H1 (cell line): ENCODE results near the gene TRAF1. TPM values are rescaled to one million over a fixed set of nuclear protein-coding genes. Genes with fewer than 3 reads are reported as not detected.

Experiments used
- CTCF ChIA-PET: fragments of 300-600 bp; sonication (Branson Sonifier 250); formaldehyde crosslinking; loops from one replicate; lab custom pipeline; 2021; ENCODE audit not compliant: partially characterized antibody; lab: Charles Lee
- POLR2A ChIA-PET: fragments of 300-600 bp; sonication (Branson Sonifier 250); formaldehyde crosslinking; loops from one replicate; lab custom pipeline; 2021; ENCODE audit warnings: inconsistent platforms; ENCODE audit not compliant: partially characterized antibody; lab: Charles Lee
- DNase-seq, 2 experiments: peaks; one replicate each; pipeline versions ENCODE4 v3.0.0 to v3.0.0-alpha.2; 2010 to 2022; ENCODE audit warnings: low spot score in 2 of 2, low read depth in 1 of 2, mixed read lengths in 1 of 2
- FAIRE-seq: peaks from 2 replicates; lab custom pipeline; 2011; peaks lifted over from hg19 to GRCh38; lab: Jason Lieb, UNC
- H2AFZ ChIP-seq: 2 replicates; pipeline ENCODE4 v1.8.1; 2012; ENCODE audit warnings: low read length, inconsistent platforms
- H2AK5ac ChIP-seq: 2 replicates; pipeline ENCODE4 v1.6.1; 2013; ENCODE audit warnings: low read depth, low read length
- H2BK120ac ChIP-seq: replicated peaks from 2 replicates; pipeline ENCODE3; 2013; ENCODE audit warnings: low read depth, low read length, inconsistent platforms
- H2BK12ac ChIP-seq: 2 replicates; pipeline ENCODE4 v1.6.1; 2013; ENCODE audit warnings: low read depth, low read length
- H2BK15ac ChIP-seq: 2 replicates; pipeline ENCODE4 v1.6.1; 2013; ENCODE audit warnings: low read length
- H2BK20ac ChIP-seq: 2 replicates; pipeline ENCODE4 v1.6.1; 2013; ENCODE audit warnings: low read length
- H2BK5ac ChIP-seq: 2 replicates; pipeline ENCODE4 v1.6.1; 2013; ENCODE audit warnings: low read depth, low read length
- H3K14ac ChIP-seq: 2 replicates; pipeline ENCODE4 v1.6.1; 2013; ENCODE audit warnings: inconsistent platforms; ENCODE audit not compliant: insufficient read length
- H3K18ac ChIP-seq: 2 replicates; pipeline ENCODE4 v1.6.1; 2013; ENCODE audit warnings: low read length; ENCODE audit errors: extremely low read depth
- H3K23ac ChIP-seq: 2 replicates; pipeline ENCODE4 v1.6.1; 2013; ENCODE audit warnings: inconsistent platforms; ENCODE audit not compliant: insufficient read length
- H3K23me2 ChIP-seq: 2 replicates; pipeline ENCODE4 v1.6.1; 2013; ENCODE audit warnings: low read depth, low read length
- H3K27ac ChIP-seq: 2 replicates; pipeline ENCODE4 v1.6.1; 2011; ENCODE audit warnings: low read depth, low read length, inconsistent platforms
- H3K27me3 ChIP-seq, 4 experiments: replicated peaks in 1 of 4; 1 replicate in 1 of 4; 2 replicates in 3 of 4; pipeline versions ENCODE4 v1.6.1 to v1.8.1; 2011 to 2013; ENCODE audit warnings: low read length in 3 of 4, mild to moderate bottlenecking in 3 of 4, inconsistent platforms in 2 of 4, mixed read lengths in 2 of 4, moderate library complexity in 1 of 4; ENCODE audit not compliant: control insufficient read depth in 3 of 4, insufficient read depth in 3 of 4; ENCODE audit errors: extremely low read depth in 1 of 4
- H3K36me3 ChIP-seq, 4 experiments: 2 replicates each; pipeline versions ENCODE4 v1.6.1 to v1.8.1; 2011 to 2013; ENCODE audit warnings: mild to moderate bottlenecking in 4 of 4, low read length in 3 of 4, moderate library complexity in 2 of 4, control low read depth in 1 of 4, inconsistent platforms in 1 of 4; ENCODE audit not compliant: insufficient read depth in 4 of 4, control insufficient read depth in 2 of 4
- H3K4ac ChIP-seq: replicated peaks from 2 replicates; pipeline ENCODE3; 2013; ENCODE audit warnings: low read length, low read depth, mixed read lengths, inconsistent platforms; ENCODE audit not compliant: insufficient read length
- H3K4me1 ChIP-seq, 4 experiments: replicated peaks in 1 of 4; 1 replicate in 1 of 4; 2 replicates in 3 of 4; pipeline versions ENCODE4 v1.6.1 to v1.8.1; 2011 to 2013; ENCODE audit warnings: low read length in 3 of 4, inconsistent platforms in 2 of 4, mixed read lengths in 1 of 4; ENCODE audit not compliant: insufficient read depth in 4 of 4, control insufficient read depth in 3 of 4
- H3K4me2 ChIP-seq, 2 experiments: 2 replicates each; pipeline versions ENCODE4 v1.6.1 to v1.8.1; 2011 to 2013; ENCODE audit warnings: low read depth in 2 of 2, low read length in 2 of 2, control low read depth in 1 of 2, inconsistent platforms in 1 of 2, mild to moderate bottlenecking in 1 of 2; ENCODE audit not compliant: insufficient read depth in 1 of 2
- H3K4me3 ChIP-seq, 4 experiments: fragments of 200-600, 300-600 bp in 1 of 4; sonication (generic), shearing (Covaris generic), sonication (Bioruptor Twin) in 1 of 4; 2 replicates each; pipeline versions ENCODE4 v1.5.1 to v1.8.1; 2011 to 2016; ENCODE audit warnings: low read length in 4 of 4, low read depth in 3 of 4, control low read depth in 2 of 4, inconsistent platforms in 2 of 4, mild to moderate bottlenecking in 2 of 4, mixed read lengths in 1 of 4, moderate library complexity in 1 of 4; ENCODE audit not compliant: insufficient read depth in 2 of 4; ENCODE audit errors: extremely low read depth in 1 of 4
- H3K56ac ChIP-seq: replicated peaks from 2 replicates; pipeline ENCODE3; 2013; ENCODE audit warnings: low read depth, mild to moderate bottlenecking, mixed read lengths, low read length, inconsistent platforms; ENCODE audit not compliant: insufficient read length
- H3K79me1 ChIP-seq: 2 replicates; pipeline ENCODE4 v1.6.1; 2013; ENCODE audit warnings: low read depth, low read length, control low read depth
- H3K79me2 ChIP-seq, 2 experiments: 2 replicates each; pipeline versions ENCODE4 v1.6.1 to v1.8.1; 2012 to 2013; ENCODE audit warnings: low read length in 2 of 2, mild to moderate bottlenecking in 2 of 2, inconsistent platforms in 1 of 2; ENCODE audit not compliant: insufficient read depth in 2 of 2, control insufficient read depth in 1 of 2
- H3K9ac ChIP-seq, 4 experiments: replicated peaks in 1 of 4; 1 replicate in 1 of 4; 2 replicates in 3 of 4; pipeline versions ENCODE4 v1.6.1 to v1.8.1; 2011 to 2013; ENCODE audit warnings: low read depth in 3 of 4, low read length in 3 of 4, control low read depth in 2 of 4, mild to moderate bottlenecking in 2 of 4, moderate library complexity in 2 of 4, inconsistent platforms in 1 of 4; ENCODE audit errors: extremely low read depth in 1 of 4
- H3K9me3 ChIP-seq, 2 experiments: 2 replicates each; pipeline versions ENCODE4 v1.6.1 to v1.8.1; 2012 to 2013; ENCODE audit warnings: mild to moderate bottlenecking in 2 of 2, moderate library complexity in 2 of 2, control low read depth in 1 of 2, inconsistent platforms in 1 of 2, low read depth in 1 of 2, low read length in 1 of 2, mixed read lengths in 1 of 2; ENCODE audit not compliant: insufficient read depth in 2 of 2
- H4K20me1 ChIP-seq, 2 experiments: replicated peaks in 1 of 2; 2 replicates each; pipeline versions ENCODE3 to v1.8.1; 2011 to 2013; ENCODE audit warnings: inconsistent platforms in 2 of 2, low read length in 2 of 2, mild to moderate bottlenecking in 1 of 2; ENCODE audit not compliant: insufficient read depth in 2 of 2, control insufficient read depth in 1 of 2
- H4K5ac ChIP-seq: 2 replicates; pipeline ENCODE4 v1.6.1; 2013; ENCODE audit warnings: low read length, low read depth, mixed read lengths, inconsistent platforms; ENCODE audit not compliant: insufficient read length
- H4K8ac ChIP-seq: 2 replicates; pipeline ENCODE4 v1.8.0; 2013; ENCODE audit warnings: mild to moderate bottlenecking, moderate library complexity, low read length, inconsistent platforms; ENCODE audit not compliant: insufficient read depth; ENCODE audit errors: extremely low read depth
- H4K91ac ChIP-seq: replicated peaks from 2 replicates; pipeline ENCODE3; 2013; ENCODE audit warnings: low read length, mixed read lengths, inconsistent platforms; ENCODE audit not compliant: insufficient read length
- CBX8 ChIP-seq: fragments of 300-800, 300-1000 bp; sonication (generic); IDR thresholded peaks from 2 replicates; pipeline ENCODE4 v1.7.1; 2016; ENCODE audit warnings: low read depth, low read length, borderline replicate concordance
- CTBP2 ChIP-seq: IDR thresholded peaks from 2 replicates; pipeline ENCODE4 v1.7.0; 2011; ENCODE audit warnings: borderline replicate concordance, mild to moderate bottlenecking, moderate library complexity, mixed read lengths, low read length; ENCODE audit not compliant: insufficient read depth, insufficient read length
- FOSL1 ChIP-seq: IDR thresholded peaks from 2 replicates; pipeline ENCODE4 v1.6.1; 2011; ENCODE audit warnings: mild to moderate bottlenecking, low read depth, low read length, moderate library complexity; ENCODE audit not compliant: insufficient read depth
- WGBS, 2 experiments: shearing (Covaris generic) in 1 of 2; methylation state at CpG; one replicate each; pipeline versions ENCODE4 v1.1.6 to v1.1.7; 2013 to 2015; ENCODE audit warnings: low lambda C conversion rate in 2 of 2, mixed read lengths in 2 of 2, inconsistent platforms in 1 of 2, low coverage in 1 of 2, missing lambda C conversion rate in 1 of 2; ENCODE audit not compliant: insufficient replicate concordance in 2 of 2, insufficient coverage in 1 of 2, insufficient read length in 1 of 2; ENCODE audit errors: extremely low coverage in 1 of 2, missing lambda C conversion rate in 1 of 2; 5-methylcytosine and 5-hydroxymethylcytosine counted together
- polyA plus RNA-seq, 7 experiments: library from polyadenylated mRNA; depleted of rRNA in 3 of 7; stranded (reverse) in 5 of 7; unstranded in 2 of 7; fragments of >200 nt in 5 of 7; fragments of 200-250 nt in 2 of 7; gene quantifications; 1 replicate in 5 of 7; 2 replicates in 1 of 7; 4 replicates in 1 of 7; pipeline versions ENCODE4 v1.2.1 to v1.2.3, GENCODE V29; 2011 to 2013; ENCODE audit warnings: missing spikeins in 2 of 7, mixed read lengths in 2 of 7
- total RNA-seq: library from RNA; stranded (reverse); fragmentation: NEBNext Ultra II Directional; extraction: Animal tissue kit (Norgen Biotek cat#: 25700); gene quantifications from 2 replicates; pipeline ENCODE4 v1.2.1, GENCODE V29; 2021

TRAF1 gene
- total and polyA plus RNA-seq, 2 of the 8 experiments (the other 6 are each of a cell fraction or from before 2014, with no cell fraction given): 1.6 to 3.2 TPM

DNA sequence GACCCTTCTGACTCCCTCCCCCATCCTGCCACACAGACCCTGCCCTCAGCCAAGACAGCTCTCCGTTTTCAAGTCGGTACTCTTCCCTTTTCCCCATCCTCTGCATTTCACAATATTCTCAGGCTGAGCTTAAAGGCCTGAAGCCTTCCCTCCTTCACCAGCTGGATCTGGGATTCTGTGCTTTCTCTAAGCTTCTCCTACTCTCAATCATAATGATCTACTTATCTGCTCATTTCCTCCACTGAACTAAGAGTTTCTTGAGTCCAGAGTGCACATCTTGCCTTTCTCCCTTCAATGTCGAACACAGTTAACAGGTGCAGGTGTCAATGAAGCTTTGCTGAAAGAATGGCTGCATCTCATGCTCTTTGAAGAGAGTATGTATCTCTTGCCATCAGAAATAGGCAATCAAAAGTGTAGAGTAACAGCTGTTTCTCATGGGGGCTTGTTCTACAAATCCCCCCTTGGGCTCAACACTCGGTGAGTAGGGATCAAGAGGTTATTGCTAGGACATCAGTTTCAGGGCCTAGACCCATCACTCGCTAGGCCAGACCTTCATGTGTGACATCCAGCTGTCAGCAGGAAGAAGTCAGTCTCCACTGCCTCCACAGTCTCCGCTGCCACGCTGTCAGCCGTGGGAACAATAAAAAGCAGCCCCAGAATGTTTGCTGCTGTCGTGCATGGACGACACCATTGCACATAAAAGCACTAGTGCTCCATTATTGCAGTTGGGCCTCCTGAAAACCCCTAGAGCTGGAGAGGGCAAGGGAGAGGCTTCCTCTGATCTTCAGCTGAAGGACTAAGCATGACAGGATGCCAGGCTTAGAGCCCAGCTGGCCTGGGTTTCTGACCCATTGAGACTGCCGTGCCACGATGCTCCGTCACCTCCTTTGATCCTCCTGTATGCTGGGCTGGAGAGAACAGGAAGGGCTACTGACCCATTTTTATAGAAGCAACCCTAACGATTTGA is 23.7 kb downstream of the TRAF1 start:
- no peaks in the 10 kb centered on the region for H3K79me1 ChIP-seq
- no peak overlapping the region for H2BK20ac ChIP-seq
- H3K27ac ChIP-seq: no peak overlapping the region
- no peak overlapping the region for H4K5ac ChIP-seq
- no peak for FAIRE-seq
- no peak overlapping the region for H3K18ac ChIP-seq
- H3K27me3 ChIP-seq: no peaks in the 10 kb centered on the region
- H3K4me2 ChIP-seq: no peak overlapping the region
- no peak overlapping the region for H2BK5ac ChIP-seq
- H3K4me3 ChIP-seq: no peak overlapping the region
- H3K79me2 ChIP-seq: no peaks in the 10 kb centered on the region
- H4K8ac ChIP-seq: no peak overlapping the region
- H4K20me1 ChIP-seq: no peaks in the 10 kb centered on the region
- H3K9me3 ChIP-seq: no peaks in the 10 kb centered on the region
- TF ChIP-seq CBX8 (no peak), FOSL1 (no peak), CTBP2 (no peak)
- ChIA-PET CTCF (interaction anchor here (0.6 to 10.7 kb wide), 9 partner anchors 8 to 147 kb away, joined by 3 to 71 read pairs (median 4); no protein-coding TSS in a partner anchor), POLR2A (interaction anchor here (1.0 to 2.8 kb wide), 4 partner anchors 9 to 67 kb away, joined by 3 to 7 read pairs (median 4); no protein-coding TSS in a partner anchor)
- no peak for DNase-seq
- no peak overlapping the region for H3K14ac ChIP-seq
- 90% methylated on average over 14 of the region's 14 CpGs; no CpG with 5 or more reads in 1 of the 2 experiments for WGBS, 2 experiments
- no peaks in the 10 kb centered on the region for H3K36me3 ChIP-seq
- no peak overlapping the region for H4K91ac ChIP-seq
- H3K9ac ChIP-seq: no peak overlapping the region
- H3K4me1 ChIP-seq: no peaks in the 10 kb centered on the region; a peak in 1 of 7 replicates
- no peak overlapping the region for H3K23ac ChIP-seq
- no peak overlapping the region for H2AK5ac ChIP-seq
- H2BK120ac ChIP-seq: no peak overlapping the region
- no peak overlapping the region for H3K4ac ChIP-seq
- H3K23me2 ChIP-seq: no peaks in the 10 kb centered on the region; the same call in 1 of the 2 replicates
- no peak overlapping the region for H2BK12ac ChIP-seq
- H2AFZ ChIP-seq: no peak overlapping the region
- H2BK15ac ChIP-seq: no peak overlapping the region
- no peak overlapping the region for H3K56ac ChIP-seq
